ENCODE data around the gene PICALM. TPM values are rescaled to one million over a fixed set of nuclear protein-coding genes. Genes with fewer than 3 reads are reported as not detected.
"Not testable (repeated sequence)": the region's sequence is repeated elsewhere in the genome, so short reads cannot be mapped to it uniquely, and the experiment has no call there.

The PICALM gene
- total RNA-seq, 1 experiment from 2014 or later, result 566 TPM

DNA sequence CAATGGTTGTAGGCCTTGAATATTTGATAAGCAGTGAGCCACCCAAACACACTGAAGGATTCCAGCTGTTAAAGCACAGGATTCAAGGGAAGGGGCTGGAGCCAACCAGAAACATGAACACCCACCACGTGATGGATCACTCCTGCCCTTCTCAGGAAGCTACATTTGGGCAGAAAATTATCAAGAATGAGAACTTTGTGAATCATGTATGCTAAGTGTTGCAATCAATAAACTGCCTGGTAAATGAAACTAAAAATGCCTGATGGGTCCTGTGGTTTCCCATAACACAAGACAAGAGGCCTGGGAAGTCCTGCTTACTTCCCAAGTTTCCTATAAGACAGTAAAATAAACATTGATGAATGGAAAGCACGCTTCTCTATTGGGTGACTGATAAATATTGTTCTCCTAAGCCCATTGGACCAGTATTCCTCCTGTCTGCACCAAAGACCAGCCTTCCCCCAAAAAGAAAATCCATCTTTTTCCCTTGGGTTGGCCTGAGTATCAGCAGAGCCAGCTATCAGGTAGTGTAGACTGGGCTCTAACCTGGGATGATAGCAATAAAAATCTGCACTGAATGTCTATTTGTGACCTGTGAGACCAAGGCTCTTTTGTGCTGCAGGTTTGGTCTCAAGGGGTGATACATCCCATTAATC is 115.3 kb downstream of the PICALM start:
- no peaks in the 10 kb centered on the region for H3K27me3 ChIP-seq (ENCODE audit: low read length)
- H3K27ac ChIP-seq (ENCODE audit: low read length), result no peak overlapping the region
- H3K79me2 ChIP-seq (ENCODE audit: low read length), result no peaks in the 10 kb centered on the region
- H3K9me3 ChIP-seq (ENCODE audit: low read length), result no peaks in the 10 kb centered on the region
- H3K9me2 ChIP-seq (replicated peaks; ENCODE audit: insufficient read depth, low read length), result no peaks in the 10 kb centered on the region
- H3K4me1 ChIP-seq (ENCODE audit: low read length), result no peaks in the 10 kb centered on the region
- no peak overlapping the region for H3K4me3 ChIP-seq (ENCODE audit: low read length)
- no peak overlapping the region for H3K9ac ChIP-seq (ENCODE audit: low read length)
- H4K20me1 ChIP-seq (ENCODE audit: insufficient read depth, low read depth, low read length), result no peaks in the 10 kb centered on the region
- H2AFZ ChIP-seq (ENCODE audit: low read length), result no peak overlapping the region
- no peak overlapping the region for H3K4me2 ChIP-seq (ENCODE audit: low read depth, low read length, poor library complexity, severe bottlenecking)
- DNase-seq, result peak; percentile 39
- H3K36me3 ChIP-seq (ENCODE audit: insufficient read depth, low read length), result peaks cover 48% of the 10 kb centered on the region

DNA sequence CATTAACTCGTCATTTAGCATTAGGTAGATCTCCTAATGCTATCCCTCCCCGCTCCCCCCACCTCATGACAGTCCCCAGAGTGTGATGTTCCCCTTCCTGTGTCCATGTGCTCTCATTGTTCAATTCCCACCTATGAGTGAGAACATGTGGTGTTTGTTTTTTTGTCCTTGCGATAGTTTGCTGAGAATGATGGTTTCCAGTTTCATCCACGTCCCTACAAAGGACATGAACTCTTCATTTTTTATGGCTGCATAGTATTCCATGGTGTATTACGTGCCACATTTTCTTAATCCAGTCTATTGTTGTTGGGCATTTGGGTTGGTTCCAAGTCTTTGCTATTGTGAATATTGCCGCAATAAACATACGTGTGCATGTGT is 116.8 kb downstream of the PICALM start:
- not testable (repeated sequence) for H3K4me3 ChIP-seq (ENCODE audit: low read length); DNase-seq; H3K4me2 ChIP-seq (ENCODE audit: low read depth, low read length, poor library complexity, severe bottlenecking); H2AFZ ChIP-seq (ENCODE audit: low read length); H3K9me2 ChIP-seq (replicated peaks; ENCODE audit: insufficient read depth, low read length); H3K27ac ChIP-seq (ENCODE audit: low read length); H3K4me1 ChIP-seq (ENCODE audit: low read length); H3K27me3 ChIP-seq (ENCODE audit: low read length); H3K9ac ChIP-seq (ENCODE audit: low read length); H4K20me1 ChIP-seq (ENCODE audit: insufficient read depth, low read depth, low read length); H3K9me3 ChIP-seq (ENCODE audit: low read length); H3K79me2 ChIP-seq (ENCODE audit: low read length)
- H3K36me3 ChIP-seq (ENCODE audit: insufficient read depth, low read length), result peaks cover 35% of the 10 kb centered on the region

DNA sequence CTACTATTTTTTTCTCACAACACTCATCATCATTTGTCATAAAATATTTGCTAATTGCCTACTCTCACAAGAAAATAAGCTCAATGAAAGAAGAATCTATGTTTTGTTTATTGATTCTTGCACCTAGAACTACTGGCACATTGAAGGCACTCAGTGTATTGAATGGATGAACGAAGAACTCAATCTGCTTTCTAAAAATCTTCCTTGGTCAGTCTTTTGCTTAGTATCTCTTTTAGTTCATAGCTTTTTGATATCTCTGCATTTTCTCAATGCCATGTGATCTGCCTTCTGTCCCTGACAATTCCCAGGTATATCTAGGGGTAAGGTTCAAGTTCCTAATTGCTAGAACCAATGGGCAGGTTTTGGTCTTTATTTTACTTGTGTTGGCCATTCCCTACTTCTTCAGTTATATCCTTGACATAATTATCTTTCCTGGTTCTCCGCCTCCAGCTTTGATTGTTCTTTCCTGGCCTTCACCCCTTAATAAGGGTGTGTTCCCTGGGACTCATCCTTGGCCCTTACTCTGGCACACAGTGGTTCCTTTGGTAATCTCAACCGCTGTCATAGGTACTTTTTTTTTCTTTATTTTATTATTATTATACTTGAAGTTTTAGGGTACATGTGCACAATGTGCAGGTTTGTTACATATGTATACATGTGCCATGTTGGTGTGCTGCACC is 117.3 kb downstream of the PICALM start:
- Histone ChIP-seq H3K9ac (ENCODE audit: low read length) (no peak overlapping the region), H3K4me1 (ENCODE audit: low read length) (peaks cover 5% of the 10 kb centered on the region), H3K36me3 (ENCODE audit: insufficient read depth, low read length) (peaks cover 29% of the 10 kb centered on the region), H3K4me3 (ENCODE audit: low read length) (no peak overlapping the region), H2AFZ (ENCODE audit: low read length) (no peak overlapping the region), H3K9me2 (replicated peaks; ENCODE audit: insufficient read depth, low read length) (no peaks in the 10 kb centered on the region), H3K27me3 (ENCODE audit: low read length) (no peaks in the 10 kb centered on the region), H3K4me2 (ENCODE audit: low read depth, low read length, poor library complexity, severe bottlenecking) (no peak overlapping the region), H3K79me2 (ENCODE audit: low read length) (no peaks in the 10 kb centered on the region), H3K27ac (ENCODE audit: low read length) (no peak overlapping the region), H3K9me3 (ENCODE audit: low read length) (no peaks in the 10 kb centered on the region), H4K20me1 (ENCODE audit: insufficient read depth, low read depth, low read length) (no peaks in the 10 kb centered on the region)
- DNase-seq, result peak; percentile 51

- no peaks in the 10 kb centered on the region for H3K27me3 ChIP-seq (ENCODE audit: low read length)
- no peak overlapping the region for H3K27ac ChIP-seq (ENCODE audit: low read length)
- H3K4me3 ChIP-seq (ENCODE audit: low read length), result no peak overlapping the region
- no peaks in the 10 kb centered on the region for H4K20me1 ChIP-seq (ENCODE audit: insufficient read depth, low read depth, low read length)
- H3K4me2 ChIP-seq (ENCODE audit: low read depth, low read length, poor library complexity, severe bottlenecking), result no peak overlapping the region
- peak; percentile 56 for DNase-seq
- H3K9me2 ChIP-seq (replicated peaks; ENCODE audit: insufficient read depth, low read length), result no peaks in the 10 kb centered on the region
- H3K36me3 ChIP-seq (ENCODE audit: insufficient read depth, low read length), result peaks cover 24% of the 10 kb centered on the region
- peaks cover 10% of the 10 kb centered on the region for H3K4me1 ChIP-seq (ENCODE audit: low read length)
- no peaks in the 10 kb centered on the region for H3K9me3 ChIP-seq (ENCODE audit: low read length)
- H2AFZ ChIP-seq (ENCODE audit: low read length), result no peak overlapping the region
- no peak overlapping the region for H3K9ac ChIP-seq (ENCODE audit: low read length)
- no peaks in the 10 kb centered on the region for H3K79me2 ChIP-seq (ENCODE audit: low read length)
Observed at GRCh38 chr11:85951049-85951405, 117.9 kb downstream of the PICALM start.

DNA sequence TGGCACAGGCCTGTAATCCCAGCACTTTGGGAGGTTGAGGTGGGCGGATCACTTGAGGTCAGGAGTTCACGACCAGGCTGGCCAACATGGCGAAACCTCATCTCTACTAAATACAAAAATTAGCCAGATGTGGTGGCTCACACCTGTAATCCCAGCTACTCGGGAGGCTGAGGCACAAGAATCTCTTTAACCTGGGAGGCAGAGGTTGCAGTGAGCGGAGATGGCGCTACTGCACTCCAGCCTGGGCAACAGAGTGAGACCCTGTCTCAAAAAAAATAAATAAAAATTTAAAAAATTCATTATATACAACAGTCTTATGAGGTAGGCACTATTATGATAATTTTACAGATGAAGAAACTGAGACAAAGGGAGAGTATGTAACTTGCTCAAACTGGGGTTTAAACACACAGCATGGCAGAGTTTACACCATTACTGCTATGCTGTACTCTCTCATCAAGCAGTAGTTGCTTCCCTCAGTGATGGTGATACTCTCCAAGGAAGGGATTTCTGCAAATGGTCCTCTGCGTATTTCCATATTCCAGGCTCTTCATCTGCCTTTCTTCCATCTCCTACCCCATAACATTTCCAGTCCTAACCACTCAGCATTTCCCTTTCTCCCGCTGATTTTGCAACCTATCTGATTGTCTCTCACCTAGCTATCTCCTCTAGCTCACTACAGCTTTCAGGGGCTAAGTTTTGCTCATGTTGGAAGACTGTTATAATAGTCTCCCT is 118.4 kb downstream of the PICALM start:
- Histone ChIP-seq H3K9me2 (replicated peaks; ENCODE audit: insufficient read depth, low read length) (no peaks in the 10 kb centered on the region), H3K4me2 (ENCODE audit: low read depth, low read length, poor library complexity, severe bottlenecking) (no peak overlapping the region), H3K36me3 (ENCODE audit: insufficient read depth, low read length) (peaks cover 18% of the 10 kb centered on the region), H3K79me2 (ENCODE audit: low read length) (no peaks in the 10 kb centered on the region), H3K4me1 (ENCODE audit: low read length) (peaks cover 15% of the 10 kb centered on the region), H3K27me3 (ENCODE audit: low read length) (no peaks in the 10 kb centered on the region), H3K9ac (ENCODE audit: low read length) (no peak overlapping the region), H2AFZ (ENCODE audit: low read length) (no peak overlapping the region), H4K20me1 (ENCODE audit: insufficient read depth, low read depth, low read length) (no peaks in the 10 kb centered on the region), H3K4me3 (ENCODE audit: low read length) (no peak overlapping the region), H3K27ac (ENCODE audit: low read length) (no peak overlapping the region), H3K9me3 (ENCODE audit: low read length) (peaks cover 1% of the 10 kb centered on the region; the same call in 1 of the 2 replicates)
- peak; percentile 40 for DNase-seq

DNA sequence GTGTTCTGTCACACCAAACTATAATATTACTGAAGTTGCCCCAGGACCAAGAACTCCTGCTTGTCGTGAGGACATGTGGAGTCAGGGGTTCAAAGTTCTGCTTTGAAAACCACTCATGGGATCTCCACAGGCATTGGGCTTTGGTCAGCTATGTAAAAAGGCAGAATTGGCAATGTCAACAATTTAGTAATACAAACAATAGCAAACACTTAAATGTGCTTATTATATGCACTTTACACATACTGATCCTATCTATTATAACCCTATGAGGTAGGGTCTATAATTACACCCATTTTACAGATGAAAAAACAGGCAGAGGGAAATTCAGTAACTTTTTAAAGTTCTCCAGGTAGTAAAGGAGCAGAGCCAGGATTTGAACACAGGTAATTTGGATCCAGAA is 119.1 kb downstream of the PICALM start:
- no peak overlapping the region for H2AFZ ChIP-seq (ENCODE audit: low read length)
- no peak overlapping the region for H3K27ac ChIP-seq (ENCODE audit: low read length)
- peaks cover 15% of the 10 kb centered on the region for H3K4me1 ChIP-seq (ENCODE audit: low read length)
- H4K20me1 ChIP-seq (ENCODE audit: insufficient read depth, low read depth, low read length), result no peaks in the 10 kb centered on the region
- H3K36me3 ChIP-seq (ENCODE audit: insufficient read depth, low read length), result peaks cover 14% of the 10 kb centered on the region
- no peaks in the 10 kb centered on the region for H3K27me3 ChIP-seq (ENCODE audit: low read length)
- no peak overlapping the region for H3K9ac ChIP-seq (ENCODE audit: low read length)
- no peaks in the 10 kb centered on the region for H3K79me2 ChIP-seq (ENCODE audit: low read length)
- no peaks in the 10 kb centered on the region for H3K9me2 ChIP-seq (replicated peaks; ENCODE audit: insufficient read depth, low read length)
- H3K4me2 ChIP-seq (ENCODE audit: low read depth, low read length, poor library complexity, severe bottlenecking), result no peak overlapping the region
- H3K4me3 ChIP-seq (ENCODE audit: low read length), result no peak overlapping the region
- DNase-seq, result peak; percentile 51
- H3K9me3 ChIP-seq (ENCODE audit: low read length), result peaks cover 4% of the 10 kb centered on the region; the same call in 1 of the 2 replicates

- Histone ChIP-seq H3K9ac (ENCODE audit: low read length) (no peak overlapping the region), H3K4me1 (ENCODE audit: low read length) (peaks cover 15% of the 10 kb centered on the region), H3K79me2 (ENCODE audit: low read length) (no peaks in the 10 kb centered on the region), H3K9me3 (ENCODE audit: low read length) (peaks cover 4% of the 10 kb centered on the region; the same call in 1 of the 2 replicates), H3K36me3 (ENCODE audit: insufficient read depth, low read length) (peaks cover 8% of the 10 kb centered on the region), H4K20me1 (ENCODE audit: insufficient read depth, low read depth, low read length) (no peaks in the 10 kb centered on the region), H3K27ac (ENCODE audit: low read length) (no peak overlapping the region), H3K4me2 (ENCODE audit: low read depth, low read length, poor library complexity, severe bottlenecking) (no peak overlapping the region), H3K27me3 (ENCODE audit: low read length) (no peaks in the 10 kb centered on the region), H2AFZ (ENCODE audit: low read length) (no peak overlapping the region), H3K4me3 (ENCODE audit: low read length) (no peak overlapping the region), H3K9me2 (replicated peaks; ENCODE audit: insufficient read depth, low read length) (no peaks in the 10 kb centered on the region)
- DNase-seq, result peak; percentile 49
Observed at GRCh38 chr11:85948884-85949283, 120.0 kb downstream of the PICALM start.

Data from Karpas-422 (cell line).